PC-3 (cell line): ENCODE data around the gene ASL.
"Not testable (repeated sequence)": the region's sequence is repeated elsewhere in the genome, so short reads cannot be mapped to it uniquely, and the experiment has no call there.

Source experiments
- EZH2phosphoT487 ChIP-seq: fragments of 300-600 bp; sonication (generic); IDR thresholded peaks from 2 replicates; pipeline ENCODE4 v1.6.1; 2018; ENCODE audit warnings: mild to moderate bottlenecking, antibody characterized with exemption, low read length, borderline replicate concordance
- TF ChIP-seq, protein P1 (sequence below): fragments of 300-600 bp; sonication (generic); conservative IDR thresholded peaks from 2 replicates; pipeline ENCODE4 v1.5.1; 2017; ENCODE audit warnings: antibody characterized with exemption, low read depth, mild to moderate bottlenecking, low read length

DNA sequence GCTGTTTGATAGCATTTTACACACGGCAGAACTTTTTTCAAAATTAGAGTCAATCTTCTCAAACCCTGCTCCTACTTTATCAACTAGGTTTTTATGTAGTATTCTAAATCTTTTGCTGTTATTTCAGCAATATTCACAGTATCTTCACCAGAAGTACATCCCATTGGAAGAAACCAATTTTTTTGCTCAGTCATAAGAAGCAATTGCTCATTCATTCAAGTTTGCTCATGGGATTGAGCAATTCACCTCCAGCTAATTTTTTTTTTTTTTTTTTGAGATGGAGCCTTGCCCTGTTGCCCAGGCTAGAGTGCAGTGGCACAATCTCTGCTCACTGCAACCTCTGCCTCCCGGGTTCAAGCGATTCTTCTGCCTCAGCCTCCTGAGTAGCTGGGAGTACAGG is 28.4 kb downstream of the ASL start:
- TF ChIP-seq, protein P1, sequence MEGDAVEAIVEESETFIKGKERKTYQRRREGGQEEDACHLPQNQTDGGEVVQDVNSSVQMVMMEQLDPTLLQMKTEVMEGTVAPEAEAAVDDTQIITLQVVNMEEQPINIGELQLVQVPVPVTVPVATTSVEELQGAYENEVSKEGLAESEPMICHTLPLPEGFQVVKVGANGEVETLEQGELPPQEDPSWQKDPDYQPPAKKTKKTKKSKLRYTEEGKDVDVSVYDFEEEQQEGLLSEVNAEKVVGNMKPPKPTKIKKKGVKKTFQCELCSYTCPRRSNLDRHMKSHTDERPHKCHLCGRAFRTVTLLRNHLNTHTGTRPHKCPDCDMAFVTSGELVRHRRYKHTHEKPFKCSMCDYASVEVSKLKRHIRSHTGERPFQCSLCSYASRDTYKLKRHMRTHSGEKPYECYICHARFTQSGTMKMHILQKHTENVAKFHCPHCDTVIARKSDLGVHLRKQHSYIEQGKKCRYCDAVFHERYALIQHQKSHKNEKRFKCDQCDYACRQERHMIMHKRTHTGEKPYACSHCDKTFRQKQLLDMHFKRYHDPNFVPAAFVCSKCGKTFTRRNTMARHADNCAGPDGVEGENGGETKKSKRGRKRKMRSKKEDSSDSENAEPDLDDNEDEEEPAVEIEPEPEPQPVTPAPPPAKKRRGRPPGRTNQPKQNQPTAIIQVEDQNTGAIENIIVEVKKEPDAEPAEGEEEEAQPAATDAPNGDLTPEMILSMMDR: not testable (repeated sequence)
- not testable (repeated sequence) for TF ChIP-seq EZH2phosphoT487
